Choroid plexus epithelial cell (primary cell): ENCODE measurements around the gene NOS3.
"Not testable (repeated sequence)": the region's sequence is repeated elsewhere in the genome, so short reads cannot be mapped to it uniquely, and the experiment has no call there.

Experiments used
- DNase-seq: peaks from one replicate; pipeline ENCODE4 v3.0.0-alpha.2; 2010; ENCODE audit warnings: low read depth
- H3K4me3 ChIP-seq: 2 replicates; pipeline ENCODE4 v1.5.1; 2011; ENCODE audit warnings: low read depth, mild to moderate bottlenecking, control low read depth, low read length, moderate library complexity
- CTCF ChIP-seq: conservative IDR thresholded peaks from 2 replicates; pipeline ENCODE4 v1.5.1; 2011; ENCODE audit warnings: low read depth, mild to moderate bottlenecking, control low read depth, inconsistent platforms, low read length, moderate library complexity

The NOS3 gene

GRCh38 chr7:151010037-151010306 lies 19.2 kb downstream of the NOS3 start:
- DNase-seq: no peak
- TF ChIP-seq CTCF: no peak
- H3K4me3 ChIP-seq: no peak overlapping the region

GRCh38 chr7:151010307-151011096 lies 19.7 kb downstream of the NOS3 start:
- no peak for TF ChIP-seq CTCF
- peak overlapping the region; percentile 22 for H3K4me3 ChIP-seq
- peak; percentile 56 for DNase-seq

GRCh38 chr7:151011097-151011409 lies 20.2 kb downstream of the NOS3 start:
- DNase-seq: no peak
- no peak for TF ChIP-seq CTCF
- no peak overlapping the region for H3K4me3 ChIP-seq

GRCh38 chr7:151011616-151012015 lies 20.8 kb downstream of the NOS3 start:
- not testable (repeated sequence) for H3K4me3 ChIP-seq, DNase-seq

GRCh38 chr7:151012031-151012692 lies 21.3 kb downstream of the NOS3 start:
- DNase-seq: no peak
- no peak overlapping the region for H3K4me3 ChIP-seq
- TF ChIP-seq CTCF: no peak

GRCh38 chr7:151012911-151013347 lies 22.1 kb downstream of the NOS3 start:
- peak; percentile 54 for DNase-seq
- TF ChIP-seq CTCF: peak; percentile 78
- H3K4me3 ChIP-seq: no peak overlapping the region

- no peak for TF ChIP-seq CTCF
- DNase-seq: no peak
- peak overlapping the region; percentile 45 for H3K4me3 ChIP-seq
Observed at GRCh38 chr7:151013356-151013732, 22.5 kb downstream of the NOS3 start.
